OCI-LY3 (cell line): Measurements from ENCODE around the gene ATP13A2.

Experiments
- H2AFZ ChIP-seq: fragments of 200-600, 300-600 bp; shearing (Covaris generic); 2 replicates; pipeline ENCODE4 v1.6.0; 2014; ENCODE audit warnings: antibody characterized with exemption, low read depth, low read length
- H3K27ac ChIP-seq: fragments of 200-600, 300-600 bp; sonication (generic); 2 replicates; pipeline ENCODE4 v1.5.1; 2014; ENCODE audit warnings: mild to moderate bottlenecking, low read length, moderate library complexity, mixed read lengths
- H3K27me3 ChIP-seq: fragments of 200-600, 300-600 bp; sonication (generic); 2 replicates; pipeline ENCODE4 v1.6.1; 2014; ENCODE audit warnings: low read depth, low read length, mixed read lengths
- H3K36me3 ChIP-seq: fragments of 200-600, 300-600 bp; sonication (generic); replicated peaks from 2 replicates; pipeline ENCODE3; 2014; ENCODE audit warnings: low read depth, low read length, mixed read lengths
- H3K4me1 ChIP-seq: fragments of 300-600, 200-600 bp; sonication (generic); 2 replicates; pipeline ENCODE4 v1.6.1; 2014; ENCODE audit warnings: low read length, mixed read lengths
- H3K4me2 ChIP-seq: fragments of 200-600, 300-600 bp; sonication (generic); 2 replicates; pipeline ENCODE4 v1.6.1; 2014; ENCODE audit warnings: low read length, mixed read lengths
- H3K4me3 ChIP-seq: fragments of 300-600, 200-600 bp; sonication (generic); 2 replicates; pipeline ENCODE4 v1.5.1; 2014; ENCODE audit warnings: antibody characterized with exemption, mild to moderate bottlenecking, low read length, moderate library complexity
- H3K79me2 ChIP-seq: fragments of 300-600, 200-600 bp; shearing (Covaris generic); 2 replicates; pipeline ENCODE4 v1.6.1; 2014; ENCODE audit warnings: mild to moderate bottlenecking, low read length, mixed read lengths
- H3K9ac ChIP-seq: fragments of 300-600, 200-600 bp; shearing (Covaris generic); 2 replicates; pipeline ENCODE4 v1.6.0; 2014; ENCODE audit warnings: mild to moderate bottlenecking, low read length, moderate library complexity
- H3K9me3 ChIP-seq: fragments of 200-600, 300-600 bp; shearing (Covaris generic); 2 replicates; pipeline ENCODE4 v1.6.1; 2014; ENCODE audit warnings: low read length, mixed read lengths; ENCODE audit not compliant: insufficient read depth
- H4K20me1 ChIP-seq: fragments of 200-600, 300-600 bp; sonication (generic); 2 replicates; pipeline ENCODE4 v1.6.1; 2016; ENCODE audit warnings: low read length, mixed read lengths; ENCODE audit not compliant: insufficient read depth
- EZH2phosphoT487 ChIP-seq: fragments of 200-600 bp; shearing (Covaris generic); IDR thresholded peaks from 2 replicates; pipeline ENCODE4 v1.6.1; 2018; ENCODE audit warnings: antibody characterized with exemption, mixed run types, low read depth
- TF ChIP-seq, protein P1 (sequence below): fragments of 200-600, 300-600 bp; sonication (generic); IDR thresholded peaks from 2 replicates; pipeline ENCODE4 v1.5.1; 2014; ENCODE audit warnings: antibody characterized with exemption, low read length, low read depth

The ATP13A2 gene

DNA sequence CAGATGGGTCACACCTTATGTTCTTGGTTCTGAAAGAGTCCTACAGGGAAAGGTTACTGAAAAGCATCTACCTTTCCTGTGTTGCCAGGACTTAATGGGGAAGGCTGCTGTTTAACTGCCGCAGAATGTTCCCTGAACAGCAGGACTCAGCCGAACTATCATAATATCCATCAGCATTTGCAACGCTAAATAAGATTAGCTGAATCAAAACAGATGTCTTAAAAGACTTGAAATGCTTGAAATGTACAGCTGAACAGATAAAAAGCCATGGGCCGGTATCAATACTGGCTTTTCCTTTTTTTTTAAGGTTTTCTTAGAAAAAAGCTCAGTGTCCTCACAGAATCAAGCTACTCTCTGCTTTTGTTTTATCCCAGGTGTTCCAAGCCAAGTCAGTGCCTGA is 19.7 kb upstream of the ATP13A2 start:
- H3K36me3 ChIP-seq, result no peaks in the 10 kb centered on the region

DNA sequence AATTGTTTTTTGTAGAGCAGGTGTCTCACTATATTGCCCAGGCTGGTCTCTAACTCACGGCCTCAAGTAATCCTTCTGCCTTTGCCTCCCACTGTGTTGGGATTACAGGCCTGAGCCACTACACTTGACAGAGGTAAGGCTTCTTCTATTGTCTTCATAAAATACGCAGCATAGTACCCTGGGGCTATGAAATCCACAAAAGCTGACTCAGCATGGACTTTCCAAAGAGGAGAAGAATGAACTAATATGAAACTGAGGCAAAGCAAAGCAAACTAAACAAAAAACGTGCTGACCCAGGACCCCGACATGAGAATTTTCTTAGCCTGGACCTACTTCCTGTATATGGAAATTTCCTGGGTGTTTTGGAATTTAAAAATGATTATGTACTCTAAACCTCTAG is 18.5 kb upstream of the ATP13A2 start:
- no peaks in the 10 kb centered on the region for H3K36me3 ChIP-seq
- no peaks in the 10 kb centered on the region for H3K79me2 ChIP-seq
- no peak overlapping the region for H3K27ac ChIP-seq
- H3K4me2 ChIP-seq, result no peak overlapping the region
- no peak overlapping the region for H2AFZ ChIP-seq
- TF ChIP-seq, protein P1, sequence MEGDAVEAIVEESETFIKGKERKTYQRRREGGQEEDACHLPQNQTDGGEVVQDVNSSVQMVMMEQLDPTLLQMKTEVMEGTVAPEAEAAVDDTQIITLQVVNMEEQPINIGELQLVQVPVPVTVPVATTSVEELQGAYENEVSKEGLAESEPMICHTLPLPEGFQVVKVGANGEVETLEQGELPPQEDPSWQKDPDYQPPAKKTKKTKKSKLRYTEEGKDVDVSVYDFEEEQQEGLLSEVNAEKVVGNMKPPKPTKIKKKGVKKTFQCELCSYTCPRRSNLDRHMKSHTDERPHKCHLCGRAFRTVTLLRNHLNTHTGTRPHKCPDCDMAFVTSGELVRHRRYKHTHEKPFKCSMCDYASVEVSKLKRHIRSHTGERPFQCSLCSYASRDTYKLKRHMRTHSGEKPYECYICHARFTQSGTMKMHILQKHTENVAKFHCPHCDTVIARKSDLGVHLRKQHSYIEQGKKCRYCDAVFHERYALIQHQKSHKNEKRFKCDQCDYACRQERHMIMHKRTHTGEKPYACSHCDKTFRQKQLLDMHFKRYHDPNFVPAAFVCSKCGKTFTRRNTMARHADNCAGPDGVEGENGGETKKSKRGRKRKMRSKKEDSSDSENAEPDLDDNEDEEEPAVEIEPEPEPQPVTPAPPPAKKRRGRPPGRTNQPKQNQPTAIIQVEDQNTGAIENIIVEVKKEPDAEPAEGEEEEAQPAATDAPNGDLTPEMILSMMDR, result no peak
- no peak for TF ChIP-seq EZH2phosphoT487
- H3K4me3 ChIP-seq, result no peak overlapping the region
- H3K9ac ChIP-seq, result no peak overlapping the region
- H3K27me3 ChIP-seq, result no peaks in the 10 kb centered on the region
- no peaks in the 10 kb centered on the region for H3K4me1 ChIP-seq
- no peaks in the 10 kb centered on the region for H3K9me3 ChIP-seq
- no peaks in the 10 kb centered on the region for H4K20me1 ChIP-seq

More for the DNA sequence above, 19.7 kb upstream of the ATP13A2 start:
- Histone ChIP-seq H3K9me3 (no peaks in the 10 kb centered on the region), H3K79me2 (no peaks in the 10 kb centered on the region), H2AFZ (no peak overlapping the region), H3K27ac (no peak overlapping the region), H3K4me2 (no peak overlapping the region), H3K4me1 (no peaks in the 10 kb centered on the region), H3K27me3 (no peaks in the 10 kb centered on the region), H4K20me1 (no peaks in the 10 kb centered on the region), H3K4me3 (no peak overlapping the region), H3K9ac (no peak overlapping the region)
- TF ChIP-seq, protein P1, result no peak
- TF ChIP-seq EZH2phosphoT487, result no peak

DNA sequence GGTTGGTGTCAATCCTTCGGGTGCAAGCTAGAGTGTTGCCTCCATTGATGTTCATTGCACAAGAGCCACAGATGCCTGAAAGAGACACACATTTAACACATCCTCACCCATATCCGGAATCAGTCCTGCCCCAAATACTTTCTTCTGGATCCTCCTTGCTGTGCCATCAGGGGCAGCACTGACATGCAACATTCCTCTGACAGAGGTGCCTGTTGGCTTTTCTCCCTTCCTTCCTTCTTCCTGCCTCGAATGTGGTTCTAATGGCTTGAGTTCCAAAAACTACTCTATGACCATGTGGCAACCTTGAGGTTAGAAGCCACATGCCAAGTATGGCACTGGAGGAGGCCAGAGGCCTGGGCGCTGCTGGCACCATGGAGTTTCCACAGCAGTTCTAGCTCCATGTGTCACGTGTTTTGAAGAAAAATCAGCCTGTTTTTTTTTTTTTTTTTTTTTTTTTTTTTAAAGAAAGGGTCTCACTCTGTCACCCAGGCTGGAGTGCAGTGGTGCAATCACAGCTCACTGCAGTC is 17.0 kb upstream of the ATP13A2 start:
- Histone ChIP-seq H3K36me3 (peaks cover 2% of the 10 kb centered on the region), H3K9me3 (no peaks in the 10 kb centered on the region), H4K20me1 (no peaks in the 10 kb centered on the region), H3K4me2 (no peak overlapping the region), H3K4me1 (peaks cover 13% of the 10 kb centered on the region), H3K79me2 (no peaks in the 10 kb centered on the region), H3K27ac (no peak overlapping the region), H3K27me3 (no peaks in the 10 kb centered on the region), H3K9ac (no peak overlapping the region), H2AFZ (no peak overlapping the region), H3K4me3 (no peak overlapping the region)
- TF ChIP-seq EZH2phosphoT487, result no peak
- TF ChIP-seq, protein P1, result no peak

DNA sequence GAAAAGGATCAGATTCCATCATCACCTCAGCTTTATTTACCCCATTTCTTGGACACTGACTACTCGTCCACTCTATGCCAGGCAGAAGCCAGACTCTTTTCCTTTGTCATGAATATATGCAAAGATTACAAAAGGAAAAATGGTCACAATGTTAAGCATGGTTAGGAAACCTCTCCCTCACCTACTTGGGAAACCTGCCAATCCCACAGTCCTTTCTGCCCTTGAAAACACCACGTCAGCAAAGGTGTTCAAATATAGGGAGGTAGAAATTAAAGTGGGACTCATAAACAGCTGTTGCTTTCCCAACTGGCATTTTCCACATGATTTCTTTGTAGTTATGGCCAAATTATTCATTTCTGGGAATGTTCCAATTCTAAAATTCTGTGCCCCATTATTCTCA is 16.2 kb upstream of the ATP13A2 start:
- no peaks in the 10 kb centered on the region for H3K27me3 ChIP-seq
- H3K27ac ChIP-seq, result no peak overlapping the region

More for the DNA sequence above, 16.2 kb upstream of the ATP13A2 start:
- H3K36me3 ChIP-seq, result peaks cover 2% of the 10 kb centered on the region
- no peak overlapping the region for H3K4me2 ChIP-seq
- no peaks in the 10 kb centered on the region for H3K79me2 ChIP-seq
- no peak overlapping the region for H3K9ac ChIP-seq
- no peaks in the 10 kb centered on the region for H3K9me3 ChIP-seq
- H3K4me1 ChIP-seq, result peaks cover 21% of the 10 kb centered on the region
- H2AFZ ChIP-seq, result no peak overlapping the region
- no peak for TF ChIP-seq EZH2phosphoT487
- TF ChIP-seq, protein P1, result no peak
- 0 out of 2 replicates have a peak, but pooled peaks cover under 1% of the 10 kb centered on the region for H4K20me1 ChIP-seq
- no peak overlapping the region for H3K4me3 ChIP-seq
